ENCODE results near the gene A4GNT.
"Not testable (repeated sequence)": the region's sequence is repeated elsewhere in the genome, so short reads cannot be mapped to it uniquely, and the experiment has no call there.

Gene A4GNT

DNA sequence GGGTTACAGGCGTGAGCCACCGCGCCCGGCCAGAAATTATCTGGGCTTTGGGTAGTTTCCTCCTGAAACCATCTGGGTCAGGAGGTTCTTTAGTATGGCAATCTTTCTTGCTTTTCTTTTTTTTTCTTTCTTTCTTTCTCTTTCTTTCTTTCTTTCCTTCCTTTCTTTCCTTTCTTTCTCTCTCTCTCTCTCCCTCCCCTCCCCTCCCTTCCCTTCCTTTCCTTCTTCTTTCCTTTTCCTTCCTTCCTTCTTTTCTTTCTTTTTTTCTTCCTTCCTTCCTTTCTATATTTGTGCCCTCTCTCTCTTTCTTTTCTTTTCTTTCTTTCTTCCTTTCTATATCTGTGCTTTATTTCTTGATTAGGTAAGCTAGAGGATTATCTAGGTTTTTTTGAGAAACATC, 25.6 kb upstream of the A4GNT start:
- Histone ChIP-seq H3K9me2 (replicated peaks; ENCODE audit: insufficient read depth, low read length) (no peaks in the 10 kb centered on the region), H3K36me3 (ENCODE audit: low read length) (peaks cover 10% of the 10 kb centered on the region; the same call in 1 of the 2 replicates), H3F3A (ENCODE audit: insufficient read depth) (no peaks in the 10 kb centered on the region), H3K27ac (ENCODE audit: low read depth, low read length) (no peak overlapping the region), H3K9me3 (ENCODE audit: insufficient read depth, low read length) (no peaks in the 10 kb centered on the region), H3K79me2 (ENCODE audit: insufficient read depth, low read length) (no peaks in the 10 kb centered on the region), H3K4me2 (ENCODE audit: low read depth, low read length, poor library complexity, severe bottlenecking) (no peak overlapping the region), H3K27me3 (ENCODE audit: low read length) (no peaks in the 10 kb centered on the region), H3K4me3 (ENCODE audit: insufficient read depth, low read length, poor library complexity, severe bottlenecking) (no peak overlapping the region), H3K9ac (ENCODE audit: low read length) (no peak overlapping the region), H2AFZ (ENCODE audit: low read depth, low read length, severe bottlenecking) (no peak overlapping the region), H4K20me1 (ENCODE audit: low read depth, low read length) (no peaks in the 10 kb centered on the region)
- TF ChIP-seq EZH2phosphoT487 (conservative IDR thresholded peaks at IDR 0.05; ENCODE audit: low read length): no peak
- TF ChIP-seq, protein P1, sequence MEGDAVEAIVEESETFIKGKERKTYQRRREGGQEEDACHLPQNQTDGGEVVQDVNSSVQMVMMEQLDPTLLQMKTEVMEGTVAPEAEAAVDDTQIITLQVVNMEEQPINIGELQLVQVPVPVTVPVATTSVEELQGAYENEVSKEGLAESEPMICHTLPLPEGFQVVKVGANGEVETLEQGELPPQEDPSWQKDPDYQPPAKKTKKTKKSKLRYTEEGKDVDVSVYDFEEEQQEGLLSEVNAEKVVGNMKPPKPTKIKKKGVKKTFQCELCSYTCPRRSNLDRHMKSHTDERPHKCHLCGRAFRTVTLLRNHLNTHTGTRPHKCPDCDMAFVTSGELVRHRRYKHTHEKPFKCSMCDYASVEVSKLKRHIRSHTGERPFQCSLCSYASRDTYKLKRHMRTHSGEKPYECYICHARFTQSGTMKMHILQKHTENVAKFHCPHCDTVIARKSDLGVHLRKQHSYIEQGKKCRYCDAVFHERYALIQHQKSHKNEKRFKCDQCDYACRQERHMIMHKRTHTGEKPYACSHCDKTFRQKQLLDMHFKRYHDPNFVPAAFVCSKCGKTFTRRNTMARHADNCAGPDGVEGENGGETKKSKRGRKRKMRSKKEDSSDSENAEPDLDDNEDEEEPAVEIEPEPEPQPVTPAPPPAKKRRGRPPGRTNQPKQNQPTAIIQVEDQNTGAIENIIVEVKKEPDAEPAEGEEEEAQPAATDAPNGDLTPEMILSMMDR (IDR thresholded peaks at IDR 0.05; ENCODE audit: insufficient read depth, low read length, poor library complexity, severe bottlenecking): no peak

DNA sequence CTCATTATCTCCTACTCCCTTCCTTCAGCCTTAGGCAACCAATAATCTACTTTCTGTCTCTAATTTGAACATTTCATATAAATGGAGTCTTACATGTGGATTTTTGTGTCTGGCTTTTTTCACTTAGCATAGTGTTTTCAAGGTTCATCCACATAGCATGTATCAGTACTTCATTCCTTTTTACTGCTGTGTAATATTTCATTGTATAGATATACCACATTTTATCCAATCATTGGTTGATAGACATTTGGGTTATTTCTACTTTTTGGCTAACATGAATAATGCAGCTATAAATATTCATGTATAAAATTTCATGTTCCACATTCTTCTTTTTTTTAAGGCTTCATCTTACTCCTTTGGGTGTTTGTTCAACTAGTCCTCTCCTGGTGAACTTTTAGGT, 22.3 kb upstream of the A4GNT start:
- H3K9ac ChIP-seq (ENCODE audit: low read length): no peak overlapping the region
- H3K36me3 ChIP-seq (ENCODE audit: low read length): no peaks in the 10 kb centered on the region
- no peaks in the 10 kb centered on the region for H3K9me3 ChIP-seq (ENCODE audit: insufficient read depth, low read length)
- no peaks in the 10 kb centered on the region for H3K27me3 ChIP-seq (ENCODE audit: low read length)
- no peak overlapping the region for H3K4me2 ChIP-seq (ENCODE audit: low read depth, low read length, poor library complexity, severe bottlenecking)
- H3K9me2 ChIP-seq (replicated peaks; ENCODE audit: insufficient read depth, low read length): no peaks in the 10 kb centered on the region
- no peak overlapping the region for H2AFZ ChIP-seq (ENCODE audit: low read depth, low read length, severe bottlenecking)
- no peak overlapping the region for H3K27ac ChIP-seq (ENCODE audit: low read depth, low read length)
- no peaks in the 10 kb centered on the region for H3K79me2 ChIP-seq (ENCODE audit: insufficient read depth, low read length)
- H4K20me1 ChIP-seq (ENCODE audit: low read depth, low read length): no peaks in the 10 kb centered on the region
- H3F3A ChIP-seq (ENCODE audit: insufficient read depth): no peaks in the 10 kb centered on the region
- TF ChIP-seq, protein P1 (IDR thresholded peaks at IDR 0.05; ENCODE audit: insufficient read depth, low read length, poor library complexity, severe bottlenecking): no peak
- TF ChIP-seq EZH2phosphoT487 (conservative IDR thresholded peaks at IDR 0.05; ENCODE audit: low read length): no peak
- H3K4me3 ChIP-seq (ENCODE audit: insufficient read depth, low read length, poor library complexity, severe bottlenecking): no peak overlapping the region

DNA sequence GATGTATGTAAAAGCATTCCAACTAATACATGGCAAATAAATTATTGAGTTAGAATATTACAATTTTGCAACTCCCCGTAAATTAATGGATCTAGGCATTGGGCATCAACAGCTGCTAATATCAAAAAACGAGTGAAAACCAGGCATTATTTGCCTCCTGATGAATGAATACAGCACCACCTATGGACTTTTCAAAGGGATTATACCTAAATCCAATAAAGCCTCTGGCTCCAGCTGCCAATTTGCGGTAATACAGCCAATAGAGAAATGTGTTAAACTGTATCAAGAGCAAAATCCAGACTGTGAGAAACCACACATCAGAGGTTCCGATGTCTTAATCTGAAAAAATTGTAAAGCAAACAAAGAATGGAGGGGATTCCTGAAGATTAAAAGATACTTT, 16.3 kb upstream of the A4GNT start:
- Histone ChIP-seq H3K9me2 (replicated peaks; ENCODE audit: insufficient read depth, low read length) (no peaks in the 10 kb centered on the region), H3F3A (ENCODE audit: insufficient read depth) (no peaks in the 10 kb centered on the region), H3K27me3 (ENCODE audit: low read length) (no peaks in the 10 kb centered on the region), H4K20me1 (ENCODE audit: low read depth, low read length) (no peaks in the 10 kb centered on the region), H3K4me3 (ENCODE audit: insufficient read depth, low read length, poor library complexity, severe bottlenecking) (no peak overlapping the region), H3K4me2 (ENCODE audit: low read depth, low read length, poor library complexity, severe bottlenecking) (no peak overlapping the region), H3K79me2 (ENCODE audit: insufficient read depth, low read length) (no peaks in the 10 kb centered on the region), H3K9ac (ENCODE audit: low read length) (no peak overlapping the region), H3K9me3 (ENCODE audit: insufficient read depth, low read length) (no peaks in the 10 kb centered on the region), H2AFZ (ENCODE audit: low read depth, low read length, severe bottlenecking) (no peak overlapping the region), H3K27ac (ENCODE audit: low read depth, low read length) (no peak overlapping the region), H3K36me3 (ENCODE audit: low read length) (no peaks in the 10 kb centered on the region)
- TF ChIP-seq, protein P1 (IDR thresholded peaks at IDR 0.05; ENCODE audit: insufficient read depth, low read length, poor library complexity, severe bottlenecking): no peak
- TF ChIP-seq EZH2phosphoT487 (conservative IDR thresholded peaks at IDR 0.05; ENCODE audit: low read length): no peak

DNA sequence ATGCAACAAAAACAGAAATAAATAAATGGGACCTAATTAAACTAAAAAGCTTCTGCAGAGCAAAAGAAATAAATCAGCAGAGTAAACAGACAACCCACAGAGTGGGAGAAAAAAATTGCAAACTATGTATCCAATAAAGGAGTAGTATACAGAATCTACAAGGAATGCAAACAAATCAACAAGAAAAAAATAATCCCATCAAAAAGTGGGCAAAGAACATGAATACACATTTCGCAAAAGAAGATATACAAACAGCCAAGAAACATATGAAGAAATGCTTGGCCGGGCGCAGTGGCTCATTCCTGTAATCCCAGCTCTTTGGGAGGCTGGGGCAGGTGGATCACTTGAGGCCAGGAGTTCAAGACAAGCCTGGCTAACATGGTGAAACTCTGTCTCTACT, 10.0 kb upstream of the A4GNT start:
- H3K4me2 ChIP-seq (ENCODE audit: low read depth, low read length, poor library complexity, severe bottlenecking); H3F3A ChIP-seq (ENCODE audit: insufficient read depth); H2AFZ ChIP-seq (ENCODE audit: low read depth, low read length, severe bottlenecking); H3K9me2 ChIP-seq (replicated peaks; ENCODE audit: insufficient read depth, low read length); H3K9ac ChIP-seq (ENCODE audit: low read length); H3K9me3 ChIP-seq (ENCODE audit: insufficient read depth, low read length); H3K4me3 ChIP-seq (ENCODE audit: insufficient read depth, low read length, poor library complexity, severe bottlenecking); H3K27me3 ChIP-seq (ENCODE audit: low read length); H3K79me2 ChIP-seq (ENCODE audit: insufficient read depth, low read length); H3K36me3 ChIP-seq (ENCODE audit: low read length); H3K27ac ChIP-seq (ENCODE audit: low read depth, low read length); H4K20me1 ChIP-seq (ENCODE audit: low read depth, low read length): not testable (repeated sequence)
